Endothelial cell of umbilical vein (primary cell): ENCODE results near the gene ABCF2. TPM values are rescaled to one million over a fixed set of nuclear protein-coding genes. Genes with fewer than 3 reads are reported as not detected.
A peak's percentile ranks its signal among the peaks of the same experiment; 100 is the strongest.

ENCODE experiments used
- BruUV-seq: library from RNA; stranded (reverse); fragments of 400-500 nt; replicated peaks from 2 replicates; lab custom pipeline; 2021; lab: Mats Ljungman, UMichigan
- CTCF ChIA-PET: fragments of 300-600, 350-600 bp; sonication (Branson Sonifier 250); formaldehyde crosslinking; loops from one replicate; lab custom pipeline; 2021; ENCODE audit warnings: antibody characterized with exemption, inconsistent platforms; lab: Charles Lee
- POLR2A ChIA-PET: fragments of 300-600, 350-600 bp; sonication (Branson Sonifier 250); formaldehyde crosslinking; loops from one replicate; lab custom pipeline; 2021; ENCODE audit warnings: antibody characterized with exemption, inconsistent platforms; lab: Charles Lee
- DNase-seq: peaks from one replicate; pipeline ENCODE4 v3.0.0-alpha.2; 2011; ENCODE audit warnings: low read depth, low spot score
- FAIRE-seq: peaks from 2 replicates; lab custom pipeline; 2011; peaks lifted over from hg19 to GRCh38; lab: Jason Lieb, UNC
- H2AFZ ChIP-seq: 2 replicates; pipeline ENCODE4 v1.6.0; 2012; ENCODE audit warnings: low read depth, low read length, control low read depth, inconsistent platforms
- H3K27ac ChIP-seq: 2 replicates; pipeline ENCODE4 v1.5.1; 2011; ENCODE audit warnings: low read depth, mild to moderate bottlenecking, control low read depth, low read length, moderate library complexity; ENCODE audit not compliant: insufficient read depth
- H3K27me3 ChIP-seq, 2 experiments: 2 replicates each; pipeline versions ENCODE4 v1.6.0 to v1.6.1; 2011; ENCODE audit warnings: low read length in 2 of 2, mixed read lengths in 1 of 2; ENCODE audit not compliant: control insufficient read depth in 2 of 2, insufficient read depth in 2 of 2
- H3K36me3 ChIP-seq, 2 experiments: 2 replicates in 1 of 2; 3 replicates in 1 of 2; pipeline ENCODE4 v1.5.1; 2011; ENCODE audit warnings: low read length in 2 of 2, mild to moderate bottlenecking in 1 of 2, moderate library complexity in 1 of 2; ENCODE audit not compliant: control insufficient read depth in 2 of 2, insufficient read depth in 2 of 2; ENCODE audit errors: extremely low read depth in 1 of 2
- H3K4me1 ChIP-seq: 3 replicates; pipeline ENCODE4 v1.5.1; 2011; ENCODE audit warnings: mild to moderate bottlenecking, low read length; ENCODE audit not compliant: control insufficient read depth, insufficient read depth; ENCODE audit errors: extremely low read depth
- H3K4me2 ChIP-seq: 2 replicates; pipeline ENCODE4 v1.6.1; 2011; ENCODE audit warnings: low read length, control low read depth, mixed read lengths; ENCODE audit not compliant: insufficient read depth
- H3K4me3 ChIP-seq, 3 experiments: fragments of 200-600 bp in 1 of 3; sonication (generic), shearing (Covaris generic) in 1 of 3; replicated peaks in 1 of 3; 2 replicates each; pipeline ENCODE4 v1.5.1; 2011 to 2016; ENCODE audit warnings: control low read depth in 3 of 3, low read length in 3 of 3, mild to moderate bottlenecking in 2 of 3, inconsistent platforms in 1 of 3, low read depth in 1 of 3, moderate library complexity in 1 of 3; ENCODE audit not compliant: insufficient read depth in 1 of 3
- H3K79me2 ChIP-seq: 2 replicates; pipeline ENCODE4 v1.6.0; 2012; ENCODE audit warnings: low read length, inconsistent platforms; ENCODE audit not compliant: control insufficient read depth, insufficient read depth
- H3K9ac ChIP-seq: replicated peaks from 2 replicates; pipeline ENCODE3; 2011; ENCODE audit warnings: low read length, control low read depth; ENCODE audit not compliant: insufficient read depth; ENCODE audit errors: extremely low read depth
- H3K9me1 ChIP-seq: replicated peaks from 3 replicates; pipeline ENCODE4 v1.6.0; 2011; ENCODE audit warnings: mild to moderate bottlenecking, low read length; ENCODE audit not compliant: control insufficient read depth, insufficient read depth; ENCODE audit errors: extremely low read depth
- H3K9me3 ChIP-seq: replicated peaks from 2 replicates; pipeline ENCODE4 v1.5.1; 2012; ENCODE audit warnings: low read length, inconsistent platforms; ENCODE audit not compliant: control insufficient read depth, insufficient read depth
- H4K20me1 ChIP-seq: replicated peaks from 2 replicates; pipeline ENCODE3; 2011; ENCODE audit warnings: mild to moderate bottlenecking, low read length; ENCODE audit not compliant: control insufficient read depth, insufficient read depth; ENCODE audit errors: extremely low read depth
- CTCF ChIP-seq, 2 donors: IDR thresholded peaks; 1 replicate in 1 of 2; 2 replicates in 1 of 2; pipeline ENCODE4 v1.5.1; 2011; ENCODE audit warnings: low read length in 2 of 2, mild to moderate bottlenecking in 2 of 2, moderate library complexity in 2 of 2, control low read depth in 1 of 2, inconsistent platforms in 1 of 2, low read depth in 1 of 2; ENCODE audit not compliant: insufficient read depth in 1 of 2; ENCODE audit errors: extremely low read depth in 1 of 2
- EZH2 ChIP-seq: IDR thresholded peaks from 2 replicates; pipeline ENCODE4 v1.6.1; 2012; ENCODE audit warnings: borderline replicate concordance, low read depth, mild to moderate bottlenecking, moderate library complexity, low read length, inconsistent platforms; ENCODE audit not compliant: severe bottlenecking
- FOS ChIP-seq: IDR thresholded peaks from 2 replicates; pipeline ENCODE4 v1.6.1; 2011; ENCODE audit warnings: mild to moderate bottlenecking, low read length, moderate library complexity, borderline replicate concordance; ENCODE audit not compliant: insufficient read depth
- GATA2 ChIP-seq: IDR thresholded peaks from 2 replicates; pipeline ENCODE4 v1.7.0; 2011; ENCODE audit warnings: low read depth, mild to moderate bottlenecking, moderate library complexity, mixed read lengths, low read length; ENCODE audit not compliant: insufficient read length, insufficient read depth
- JUN ChIP-seq: IDR thresholded peaks from 2 replicates; pipeline ENCODE4 v1.6.1; 2011; ENCODE audit warnings: borderline replicate concordance, low read depth; ENCODE audit not compliant: insufficient read length, insufficient read depth
- MAX ChIP-seq: IDR thresholded peaks from 2 replicates; pipeline ENCODE4 v1.6.1; 2011; ENCODE audit not compliant: insufficient read depth, insufficient read length
- MYC ChIP-seq: IDR thresholded peaks from one replicate; pipeline ENCODE4 v1.6.1; 2011; ENCODE audit warnings: mild to moderate bottlenecking, low read depth, low read length
- POLR2A ChIP-seq: IDR thresholded peaks from 2 replicates; pipeline ENCODE4 v1.6.1; 2012; ENCODE audit warnings: low read depth, mild to moderate bottlenecking, control low read depth, low read length
- POLR2AphosphoS5 ChIP-seq: IDR thresholded peaks from 2 replicates; pipeline ENCODE4 v1.6.1; 2012; ENCODE audit warnings: low read depth, mild to moderate bottlenecking, control low read depth, low read length, moderate library complexity; ENCODE audit not compliant: insufficient read depth
- dilution Hi-C: fragments of 300-500 bp; cut with MboI; formaldehyde crosslinking; loops from one replicate; pipeline ENCODE4 v1.15.0; 2019; ENCODE audit warnings: low sequenced_read_pairs; ENCODE audit not compliant: extremely low pct_ligation_motif_present
- intact Hi-C: fragments of 100-400 bp; cut with micrococcal nuclease; formaldehyde crosslinking; loops from one replicate; pipeline ENCODE4 v1.10.0; 2022
- polyA plus RNA-seq, 4 experiments: library from polyadenylated mRNA; depleted of rRNA in 3 of 4; stranded (reverse) in 3 of 4; unstranded in 1 of 4; fragments of >200 nt; gene quantifications; 2 replicates each; pipeline versions ENCODE4 v1.2.1 to v1.2.3, GENCODE V29; 2011 to 2012; ENCODE audit warnings: missing spikeins in 1 of 4
- total RNA-seq: library from RNA; stranded (reverse); gene quantifications from 2 replicates; pipeline ENCODE4 v1.2.3, GENCODE V29; 2021

The ABCF2 gene
- total and polyA plus RNA-seq, 2 donors (not counting 3 experiments of a cell fraction or from before 2014, with no cell fraction given): 45.3 to 61.6 TPM

- CTCF ChIA-PET: interaction anchor here (1.3 to 4.0 kb wide), 3 partner anchors 10 to 205 kb away, joined by 3 to 58 read pairs (median 4); partner anchors contain the start of gene ABCB8
- Histone ChIP-seq H3K9me3 (no peaks in the 10 kb centered on the region), H3K9me1 (no peaks in the 10 kb centered on the region), H3K4me3 (peak overlapping the region in 2 of 3 experiments; percentile 83 to 95), H3K79me2 (peaks cover 39% of the 10 kb centered on the region), H2AFZ (no peak overlapping the region), H3K36me3 (peaks cover 3 to 32% of the 10 kb centered on the region in 2 experiments), H3K4me1 (peaks cover 13% of the 10 kb centered on the region), H3K27me3 (no peaks in the 10 kb centered on the region), H3K27ac (peak overlapping the region; percentile 88), H4K20me1 (no peaks in the 10 kb centered on the region), H3K4me2 (peak overlapping the region; percentile 55), H3K9ac (peak overlapping the region; percentile 91)
- FAIRE-seq (peak; percentile 28), DNase-seq (no peak)
- POLR2A ChIA-PET: no interaction called here
- TF ChIP-seq JUN (no peak), CTCF (IDR thresholded peaks at IDR 0.05; ENCODE audit: extremely low read depth in 1 of 2, insufficient read depth in 1 of 2, low read depth in 1 of 2, low read length in 2 of 2) (no peak), MYC (no peak), MAX (no peak), GATA2 (no peak), POLR2AphosphoS5 (no peak), FOS (no peak), EZH2 (no peak), POLR2A (no peak)
- intact Hi-C loops (loop anchor here (1.0 kb wide), 1 partner anchor 10 kb away; no protein-coding TSS in a partner anchor), dilution Hi-C loops (no loop called here)
- no TSS peak for BruUV-seq
These were observed 6.8 kb upstream of the ABCF2 start for GRCh38 chr7:151233804-151234203.
